Measurements from ENCODE around the gene PRKG2. TPM values are rescaled to one million over a fixed set of nuclear protein-coding genes. Genes with fewer than 3 reads are reported as not detected.

Gene PRKG2
- total RNA-seq, 1 donor, result 0.72 TPM

- H3K79me2 ChIP-seq (ENCODE audit: insufficient read depth, low read length), result no peaks in the 10 kb centered on the region
- H2AFZ ChIP-seq (ENCODE audit: low read length), result no peak overlapping the region
- no peak overlapping the region for H3K27ac ChIP-seq (ENCODE audit: low read depth, low read length)
- H3K4me2 ChIP-seq (ENCODE audit: insufficient read depth, low read length), result no peak overlapping the region
- H3K4me1 ChIP-seq (ENCODE audit: insufficient read depth, low read length), result peaks cover 11% of the 10 kb centered on the region
- DNase-seq (ENCODE audit: insufficient read length, low spot score, missing footprints), result no peak
- H3K36me3 ChIP-seq (ENCODE audit: insufficient read depth, low read length), result no peaks in the 10 kb centered on the region
- no peaks in the 10 kb centered on the region for H3K9me3 ChIP-seq (ENCODE audit: low read depth, low read length)
- TF ChIP-seq CTCF (IDR thresholded peaks at IDR 0.05; ENCODE audit: extremely low read depth, low read depth, low read length), result no peak
- H3K27me3 ChIP-seq (ENCODE audit: insufficient read depth, low read length), result no peaks in the 10 kb centered on the region
- no peaks in the 10 kb centered on the region for H4K20me1 ChIP-seq (ENCODE audit: insufficient read depth, low read length)
- H3K4me3 ChIP-seq (ENCODE audit: insufficient read depth, low read length), result no peak overlapping the region
These were observed 77.1 kb downstream of the PRKG2 start for GRCh38 chr4:81137894-81138293.

- Histone ChIP-seq H3K27me3 (ENCODE audit: insufficient read depth, low read length) (no peaks in the 10 kb centered on the region), H3K27ac (ENCODE audit: low read depth, low read length) (peak overlapping the region; percentile 88), H3K4me3 (ENCODE audit: insufficient read depth, low read length) (no peak overlapping the region), H3K9me3 (ENCODE audit: low read depth, low read length) (no peaks in the 10 kb centered on the region), H4K20me1 (ENCODE audit: insufficient read depth, low read length) (no peaks in the 10 kb centered on the region), H3K79me2 (ENCODE audit: insufficient read depth, low read length) (no peaks in the 10 kb centered on the region), H3K36me3 (ENCODE audit: insufficient read depth, low read length) (no peaks in the 10 kb centered on the region), H3K4me1 (ENCODE audit: insufficient read depth, low read length) (peaks cover 11% of the 10 kb centered on the region), H2AFZ (ENCODE audit: low read length) (no peak overlapping the region), H3K4me2 (ENCODE audit: insufficient read depth, low read length) (no peak overlapping the region)
- no peak for DNase-seq (ENCODE audit: insufficient read length, low spot score, missing footprints)
- no peak for TF ChIP-seq CTCF (IDR thresholded peaks at IDR 0.05; ENCODE audit: extremely low read depth, low read depth, low read length)
These were observed 77.6 kb downstream of the PRKG2 start for GRCh38 chr4:81137446-81137845.

GRCh38 chr4:81136161-81136905 lies 78.7 kb downstream of the PRKG2 start:
- peak overlapping the region; percentile 86 for H2AFZ ChIP-seq (ENCODE audit: low read length)

More at GRCh38 chr4:81136161-81136905, 78.7 kb downstream of the PRKG2 start:
- H3K79me2 ChIP-seq (ENCODE audit: insufficient read depth, low read length), result no peaks in the 10 kb centered on the region
- peaks cover 11% of the 10 kb centered on the region for H3K4me1 ChIP-seq (ENCODE audit: insufficient read depth, low read length)
- H3K4me2 ChIP-seq (ENCODE audit: insufficient read depth, low read length), result peak overlapping the region; percentile 63
- TF ChIP-seq CTCF (IDR thresholded peaks at IDR 0.05; ENCODE audit: extremely low read depth, low read depth, low read length), result no peak
- peak; percentile 31 for DNase-seq (ENCODE audit: insufficient read length, low spot score, missing footprints)
- peak overlapping the region; percentile 88 for H3K27ac ChIP-seq (ENCODE audit: low read depth, low read length)
- no peaks in the 10 kb centered on the region for H3K36me3 ChIP-seq (ENCODE audit: insufficient read depth, low read length)
- H3K4me3 ChIP-seq (ENCODE audit: insufficient read depth, low read length), result no peak overlapping the region
- H3K27me3 ChIP-seq (ENCODE audit: insufficient read depth, low read length), result no peaks in the 10 kb centered on the region
- H4K20me1 ChIP-seq (ENCODE audit: insufficient read depth, low read length), result no peaks in the 10 kb centered on the region
- no peaks in the 10 kb centered on the region for H3K9me3 ChIP-seq (ENCODE audit: low read depth, low read length)
